ENCODE results near the gene PLCL2.

DNA sequence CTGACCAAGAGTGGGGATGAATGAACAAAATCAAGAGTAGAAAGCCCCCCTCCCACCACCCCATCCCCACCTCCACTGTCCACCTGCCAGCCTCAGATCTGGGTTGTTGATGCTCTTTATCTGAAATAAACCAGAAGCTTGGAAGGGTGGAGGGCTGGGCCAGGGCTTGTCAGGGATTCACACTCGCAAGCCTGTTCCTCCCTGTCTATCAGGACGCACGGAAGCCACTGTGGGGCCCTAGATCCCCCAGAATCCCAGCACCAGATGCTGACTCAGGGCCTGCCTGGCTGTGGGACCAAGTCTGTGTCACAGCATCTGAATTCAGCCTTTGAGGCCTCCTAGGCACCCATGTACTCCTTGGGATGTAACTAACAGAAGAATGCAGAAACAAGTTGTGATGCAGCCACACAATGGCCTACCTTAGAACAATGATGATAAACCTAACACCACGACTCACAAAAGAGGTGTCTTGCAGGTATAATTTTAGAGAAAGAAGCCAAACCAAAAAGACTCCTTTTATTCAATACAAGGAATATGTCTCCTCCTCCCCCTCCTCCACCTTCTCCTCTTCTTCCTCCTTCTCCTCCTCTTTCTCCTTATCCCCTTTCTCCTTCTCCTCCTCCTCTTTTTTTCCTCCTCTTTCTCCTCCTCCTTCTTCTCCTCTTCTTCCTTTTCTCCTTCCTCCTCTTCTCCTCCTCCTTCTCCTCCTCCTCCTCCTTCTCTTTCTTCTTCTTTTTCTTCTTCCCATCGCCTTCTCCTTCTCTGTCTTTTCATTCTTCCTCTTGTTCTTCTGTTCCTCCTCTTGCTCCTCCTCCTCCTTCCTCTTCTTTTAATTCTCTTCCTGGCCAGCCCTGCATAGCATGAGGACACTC lies 234.7 kb downstream of the PLCL2 start:
- TF ChIP-seq, protein P1, sequence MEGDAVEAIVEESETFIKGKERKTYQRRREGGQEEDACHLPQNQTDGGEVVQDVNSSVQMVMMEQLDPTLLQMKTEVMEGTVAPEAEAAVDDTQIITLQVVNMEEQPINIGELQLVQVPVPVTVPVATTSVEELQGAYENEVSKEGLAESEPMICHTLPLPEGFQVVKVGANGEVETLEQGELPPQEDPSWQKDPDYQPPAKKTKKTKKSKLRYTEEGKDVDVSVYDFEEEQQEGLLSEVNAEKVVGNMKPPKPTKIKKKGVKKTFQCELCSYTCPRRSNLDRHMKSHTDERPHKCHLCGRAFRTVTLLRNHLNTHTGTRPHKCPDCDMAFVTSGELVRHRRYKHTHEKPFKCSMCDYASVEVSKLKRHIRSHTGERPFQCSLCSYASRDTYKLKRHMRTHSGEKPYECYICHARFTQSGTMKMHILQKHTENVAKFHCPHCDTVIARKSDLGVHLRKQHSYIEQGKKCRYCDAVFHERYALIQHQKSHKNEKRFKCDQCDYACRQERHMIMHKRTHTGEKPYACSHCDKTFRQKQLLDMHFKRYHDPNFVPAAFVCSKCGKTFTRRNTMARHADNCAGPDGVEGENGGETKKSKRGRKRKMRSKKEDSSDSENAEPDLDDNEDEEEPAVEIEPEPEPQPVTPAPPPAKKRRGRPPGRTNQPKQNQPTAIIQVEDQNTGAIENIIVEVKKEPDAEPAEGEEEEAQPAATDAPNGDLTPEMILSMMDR (conservative IDR thresholded peaks at IDR 0.05 in 1 of 2, IDR thresholded peaks at IDR 0.05 in 1 of 2; ENCODE audit: extremely low read depth in 1 of 2, insufficient read depth in 1 of 2, low read depth in 1 of 2, low read length in 2 of 2): no peak
- TF ChIP-seq EZH2 (IDR thresholded peaks at IDR 0.05; ENCODE audit: borderline replicate concordance, low read length): no peak

All from mammary epithelial cell (primary cell).